Osteocyte (in vitro differentiated cells): ENCODE data around the gene ZCCHC24. TPM values are rescaled to one million over a fixed set of nuclear protein-coding genes. Genes with fewer than 3 reads are reported as not detected.
"Not testable (repeated sequence)": the region's sequence is repeated elsewhere in the genome, so short reads cannot be mapped to it uniquely, and the experiment has no call there.

Experiments used
- DNase-seq: peaks from one replicate; pipeline ENCODE4 v3.0.0; 2021; ENCODE audit warnings: mixed read lengths; ENCODE audit not compliant: unreplicated experiment; ENCODE audit errors: extremely low spot score
- H3K27ac Mint-ChIP-seq: one replicate; pipeline ENCODE4 v1.8.0; 2021; ENCODE audit warnings: mild to moderate bottlenecking, mixed read lengths; ENCODE audit not compliant: unreplicated experiment
- H3K27me3 Mint-ChIP-seq: one replicate; pipeline ENCODE4 v1.8.0; 2021; ENCODE audit warnings: mixed read lengths; ENCODE audit not compliant: unreplicated experiment
- H3K36me3 Mint-ChIP-seq: one replicate; pipeline ENCODE4 v1.8.0; 2021; ENCODE audit warnings: mixed read lengths; ENCODE audit not compliant: unreplicated experiment
- H3K4me1 Mint-ChIP-seq: one replicate; pipeline ENCODE4 v1.8.0; 2021; ENCODE audit warnings: mixed read lengths; ENCODE audit not compliant: unreplicated experiment
- H3K4me3 Mint-ChIP-seq: one replicate; pipeline ENCODE4 v1.8.0; 2021; ENCODE audit warnings: mild to moderate bottlenecking, moderate library complexity, mixed read lengths; ENCODE audit not compliant: unreplicated experiment
- H3K9me3 Mint-ChIP-seq: one replicate; pipeline ENCODE4 v1.8.0; 2021; ENCODE audit warnings: mixed read lengths; ENCODE audit not compliant: unreplicated experiment
- CTCF ChIP-seq: fragments of 200-600 bp; sonication (generic); IDR thresholded peaks from 2 replicates; pipeline ENCODE4 v1.5.0; 2021; ENCODE audit warnings: antibody characterized with exemption, mild to moderate bottlenecking, moderate library complexity
- total RNA-seq: library from RNA; stranded (reverse); gene quantifications from 2 replicates; pipeline ENCODE4 v1.2.1, GENCODE V29; 2021

ZCCHC24 gene
- total RNA-seq, 1 donor from 2014 or later: 88.3 TPM

GRCh38 chr10:79344502-79345195, 100.8 kb downstream of the ZCCHC24 start:
- H3K27ac Mint-ChIP-seq: no peak overlapping the region
- no peak overlapping the region for H3K4me3 Mint-ChIP-seq

GRCh38 chr10:79342811-79343561, 102.4 kb downstream of the ZCCHC24 start:
- no peaks in the 10 kb centered on the region for H3K27me3 Mint-ChIP-seq
- H3K4me1 Mint-ChIP-seq: peaks cover 8% of the 10 kb centered on the region
- DNase-seq: no peak
- H3K36me3 Mint-ChIP-seq: no peaks in the 10 kb centered on the region
- no peak overlapping the region for H3K4me3 Mint-ChIP-seq
- no peak for TF ChIP-seq CTCF
- no peak overlapping the region for H3K27ac Mint-ChIP-seq
- H3K9me3 Mint-ChIP-seq: no peaks in the 10 kb centered on the region

More at GRCh38 chr10:79344502-79345195, 100.8 kb downstream of the ZCCHC24 start:
- Mint-ChIP-seq H3K4me1 (peaks cover 20% of the 10 kb centered on the region), H3K27me3 (no peaks in the 10 kb centered on the region), H3K9me3 (no peaks in the 10 kb centered on the region), H3K36me3 (peaks cover 2% of the 10 kb centered on the region)
- no peak for DNase-seq
- no peak for TF ChIP-seq CTCF

- H3K4me1 Mint-ChIP-seq: peaks cover 7% of the 10 kb centered on the region
- no peak overlapping the region for H3K27ac Mint-ChIP-seq
- TF ChIP-seq CTCF: no peak
- no peaks in the 10 kb centered on the region for H3K27me3 Mint-ChIP-seq
- no peak overlapping the region for H3K4me3 Mint-ChIP-seq
- no peaks in the 10 kb centered on the region for H3K9me3 Mint-ChIP-seq
- no peaks in the 10 kb centered on the region for H3K36me3 Mint-ChIP-seq
- no peak for DNase-seq
These were observed 103.1 kb downstream of the ZCCHC24 start for GRCh38 chr10:79342295-79342761.

GRCh38 chr10:79340646-79341244, 104.7 kb downstream of the ZCCHC24 start:
- peaks cover 17% of the 10 kb centered on the region for H3K4me1 Mint-ChIP-seq
- H3K4me3 Mint-ChIP-seq: no peak overlapping the region
- no peak overlapping the region for H3K27ac Mint-ChIP-seq
- DNase-seq: no peak
- no peaks in the 10 kb centered on the region for H3K9me3 Mint-ChIP-seq
- TF ChIP-seq CTCF: no peak
- H3K36me3 Mint-ChIP-seq: no peaks in the 10 kb centered on the region
- H3K27me3 Mint-ChIP-seq: no peaks in the 10 kb centered on the region

GRCh38 chr10:79339266-79339665, 106.2 kb downstream of the ZCCHC24 start:
- Mint-ChIP-seq H3K9me3 (no peaks in the 10 kb centered on the region), H3K27me3 (no peaks in the 10 kb centered on the region), H3K27ac (no peak overlapping the region), H3K4me3 (no peak overlapping the region), H3K36me3 (no peaks in the 10 kb centered on the region), H3K4me1 (peaks cover 29% of the 10 kb centered on the region)
- TF ChIP-seq CTCF: no peak
- no peak for DNase-seq

GRCh38 chr10:79337783-79338469, 107.5 kb downstream of the ZCCHC24 start:
- peaks cover 34% of the 10 kb centered on the region for H3K4me1 Mint-ChIP-seq
- H3K27me3 Mint-ChIP-seq, DNase-seq, H3K9me3 Mint-ChIP-seq, H3K4me3 Mint-ChIP-seq, H3K27ac Mint-ChIP-seq, H3K36me3 Mint-ChIP-seq: not testable (repeated sequence)
